Astrocyte (in vitro differentiated cells and primary cell): ENCODE results near the gene DDX31. TPM values are rescaled to one million over a fixed set of nuclear protein-coding genes. Genes with fewer than 3 reads are reported as not detected.

Source experiments
- DNase-seq: peaks from one replicate; pipeline ENCODE4 v3.0.0-alpha.2; 2010; ENCODE audit warnings: low read depth
- FAIRE-seq: peaks from 2 replicates; lab custom pipeline; 2011; peaks lifted over from hg19 to GRCh38; lab: Jason Lieb, UNC
- H2AFZ ChIP-seq: 2 replicates; pipeline ENCODE4 v1.6.0; 2012; ENCODE audit warnings: low read depth, low read length, inconsistent platforms
- H3K27ac ChIP-seq: 2 replicates; pipeline ENCODE4 v1.5.1; 2011; ENCODE audit warnings: low read depth, low read length, inconsistent platforms
- H3K27me3 ChIP-seq: 2 replicates; pipeline ENCODE4 v1.6.0; 2011; ENCODE audit warnings: low read length, inconsistent platforms; ENCODE audit not compliant: insufficient read depth
- H3K36me3 ChIP-seq: 2 replicates; pipeline ENCODE4 v1.5.1; 2011; ENCODE audit warnings: low read length, inconsistent platforms; ENCODE audit not compliant: insufficient read depth
- H3K4me1 ChIP-seq: 2 replicates; pipeline ENCODE4 v1.5.1; 2011; ENCODE audit warnings: low read length, inconsistent platforms; ENCODE audit not compliant: insufficient read depth
- H3K4me2 ChIP-seq: 2 replicates; pipeline ENCODE4 v1.6.0; 2012; ENCODE audit warnings: low read length, inconsistent platforms
- H3K4me3 ChIP-seq: 2 replicates; pipeline ENCODE4 v1.5.1; 2011; ENCODE audit warnings: low read depth, mild to moderate bottlenecking, low read length, inconsistent platforms; ENCODE audit not compliant: insufficient read depth
- H3K79me2 ChIP-seq: 2 replicates; pipeline ENCODE4 v1.6.0; 2012; ENCODE audit warnings: mild to moderate bottlenecking, low read length, inconsistent platforms; ENCODE audit not compliant: insufficient read depth
- H3K9ac ChIP-seq: 2 replicates; pipeline ENCODE4 v1.6.0; 2012; ENCODE audit warnings: mild to moderate bottlenecking, low read length, inconsistent platforms
- H3K9me3 ChIP-seq: 2 replicates; pipeline ENCODE4 v1.5.1; 2012; ENCODE audit warnings: low read depth, mild to moderate bottlenecking, low read length, inconsistent platforms; ENCODE audit not compliant: insufficient read depth
- H4K20me1 ChIP-seq: 2 replicates; pipeline ENCODE4 v1.6.0; 2012; ENCODE audit warnings: low read length, inconsistent platforms; ENCODE audit not compliant: insufficient read depth
- H3K27ac Mint-ChIP-seq: one replicate; pipeline ENCODE4 v1.8.0; 2021; ENCODE audit warnings: mild to moderate bottlenecking, mixed read lengths; ENCODE audit not compliant: unreplicated experiment
- H3K27me3 Mint-ChIP-seq: one replicate; pipeline ENCODE4 v1.8.0; 2021; ENCODE audit warnings: low read depth, mixed read lengths; ENCODE audit not compliant: unreplicated experiment
- H3K36me3 Mint-ChIP-seq: one replicate; pipeline ENCODE4 v1.8.0; 2021; ENCODE audit warnings: low read depth, mixed read lengths; ENCODE audit not compliant: unreplicated experiment
- H3K4me1 Mint-ChIP-seq: one replicate; pipeline ENCODE4 v1.8.0; 2021; ENCODE audit warnings: low read depth, mixed read lengths; ENCODE audit not compliant: unreplicated experiment
- H3K4me3 Mint-ChIP-seq: one replicate; pipeline ENCODE4 v1.8.0; 2021; ENCODE audit warnings: mild to moderate bottlenecking, moderate library complexity, mixed read lengths; ENCODE audit not compliant: unreplicated experiment
- H3K9me3 Mint-ChIP-seq: one replicate; pipeline ENCODE4 v1.8.0; 2021; ENCODE audit warnings: mild to moderate bottlenecking, mixed read lengths; ENCODE audit not compliant: unreplicated experiment
- EZH2 ChIP-seq: IDR thresholded peaks from 2 replicates; pipeline ENCODE4 v1.6.1; 2012; ENCODE audit warnings: mild to moderate bottlenecking, low read length, inconsistent platforms; ENCODE audit not compliant: insufficient read depth
- total RNA-seq: library from RNA; stranded (reverse); gene quantifications from 2 replicates; pipeline ENCODE4 v1.2.1, GENCODE V29; 2021
- TF ChIP-seq, protein P1 (sequence below): IDR thresholded peaks from 2 replicates; pipeline ENCODE4 v1.5.1; 2011; ENCODE audit warnings: low read depth, mild to moderate bottlenecking, inconsistent platforms, low read length, moderate library complexity; ENCODE audit not compliant: insufficient read depth

DDX31 gene
- total RNA-seq, 1 donor from 2014 or later: 20.5 TPM

DNA sequence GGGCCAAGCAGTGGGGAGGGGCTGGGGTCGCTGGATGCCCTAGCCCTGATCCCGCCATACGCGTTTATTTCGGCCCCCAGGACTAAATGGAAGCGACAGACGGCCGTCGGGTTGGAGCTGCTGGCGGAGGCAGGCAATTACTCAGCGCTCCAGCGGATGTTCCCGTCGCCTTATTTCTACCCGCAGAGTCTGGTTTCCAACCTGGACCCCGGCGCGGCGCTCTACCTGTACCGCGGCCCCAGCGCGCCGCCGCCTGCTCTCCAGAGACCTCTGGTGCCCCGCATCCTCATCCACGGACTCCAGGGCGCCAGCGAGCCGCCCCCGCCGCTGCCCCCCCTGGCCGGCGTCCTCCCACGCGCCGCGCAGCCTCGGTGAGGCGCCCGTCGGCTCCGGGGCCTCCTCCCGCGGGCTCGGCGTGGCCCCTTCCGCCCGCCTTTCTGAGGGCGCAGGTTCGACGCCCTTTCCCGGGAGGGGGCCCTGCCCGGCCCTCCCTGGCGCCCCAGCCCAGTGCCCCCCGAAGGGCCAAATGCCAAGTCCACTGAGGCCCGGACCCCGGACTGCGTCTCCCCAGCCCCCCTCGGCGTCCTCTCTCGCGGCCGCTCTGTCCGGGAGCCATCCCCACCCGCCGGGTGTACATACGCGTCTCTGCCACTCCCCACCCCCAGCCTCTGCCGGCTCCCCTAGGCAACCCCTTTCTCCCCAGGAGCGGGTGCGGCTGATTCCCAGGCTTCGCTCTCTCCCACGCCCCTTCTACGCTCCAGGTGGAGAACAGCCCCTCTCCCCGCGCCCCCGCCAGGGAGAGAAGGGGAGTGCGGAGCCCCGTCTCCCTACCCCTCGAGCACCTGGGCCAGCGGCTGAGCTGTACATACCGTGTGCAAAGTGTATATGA, 80.4 kb downstream of the DDX31 start:
- Mint-ChIP-seq H3K9me3 (peaks cover 6% of the 10 kb centered on the region), H3K27me3 (peaks cover 58% of the 10 kb centered on the region), H3K4me1 (peaks cover 16% of the 10 kb centered on the region), H3K4me3 (no peak overlapping the region), H3K36me3 (peaks cover 8% of the 10 kb centered on the region), H3K27ac (no peak overlapping the region)
- TF ChIP-seq EZH2: peak; percentile 95
- TF ChIP-seq, protein P1, sequence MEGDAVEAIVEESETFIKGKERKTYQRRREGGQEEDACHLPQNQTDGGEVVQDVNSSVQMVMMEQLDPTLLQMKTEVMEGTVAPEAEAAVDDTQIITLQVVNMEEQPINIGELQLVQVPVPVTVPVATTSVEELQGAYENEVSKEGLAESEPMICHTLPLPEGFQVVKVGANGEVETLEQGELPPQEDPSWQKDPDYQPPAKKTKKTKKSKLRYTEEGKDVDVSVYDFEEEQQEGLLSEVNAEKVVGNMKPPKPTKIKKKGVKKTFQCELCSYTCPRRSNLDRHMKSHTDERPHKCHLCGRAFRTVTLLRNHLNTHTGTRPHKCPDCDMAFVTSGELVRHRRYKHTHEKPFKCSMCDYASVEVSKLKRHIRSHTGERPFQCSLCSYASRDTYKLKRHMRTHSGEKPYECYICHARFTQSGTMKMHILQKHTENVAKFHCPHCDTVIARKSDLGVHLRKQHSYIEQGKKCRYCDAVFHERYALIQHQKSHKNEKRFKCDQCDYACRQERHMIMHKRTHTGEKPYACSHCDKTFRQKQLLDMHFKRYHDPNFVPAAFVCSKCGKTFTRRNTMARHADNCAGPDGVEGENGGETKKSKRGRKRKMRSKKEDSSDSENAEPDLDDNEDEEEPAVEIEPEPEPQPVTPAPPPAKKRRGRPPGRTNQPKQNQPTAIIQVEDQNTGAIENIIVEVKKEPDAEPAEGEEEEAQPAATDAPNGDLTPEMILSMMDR: no peak
- Histone ChIP-seq H3K4me1 (peaks cover 6% of the 10 kb centered on the region), H3K4me2 (no peak overlapping the region), H4K20me1 (peaks cover 67% of the 10 kb centered on the region), H3K36me3 (peaks cover 3% of the 10 kb centered on the region), H3K79me2 (no peaks in the 10 kb centered on the region), H3K27ac (no peak overlapping the region), H3K9ac (no peak overlapping the region), H3K4me3 (no peak overlapping the region), H3K9me3 (peaks cover 9% of the 10 kb centered on the region), H2AFZ (no peak overlapping the region), H3K27me3 (peaks cover 78% of the 10 kb centered on the region)
- FAIRE-seq (no peak), DNase-seq (no peak)

DNA sequence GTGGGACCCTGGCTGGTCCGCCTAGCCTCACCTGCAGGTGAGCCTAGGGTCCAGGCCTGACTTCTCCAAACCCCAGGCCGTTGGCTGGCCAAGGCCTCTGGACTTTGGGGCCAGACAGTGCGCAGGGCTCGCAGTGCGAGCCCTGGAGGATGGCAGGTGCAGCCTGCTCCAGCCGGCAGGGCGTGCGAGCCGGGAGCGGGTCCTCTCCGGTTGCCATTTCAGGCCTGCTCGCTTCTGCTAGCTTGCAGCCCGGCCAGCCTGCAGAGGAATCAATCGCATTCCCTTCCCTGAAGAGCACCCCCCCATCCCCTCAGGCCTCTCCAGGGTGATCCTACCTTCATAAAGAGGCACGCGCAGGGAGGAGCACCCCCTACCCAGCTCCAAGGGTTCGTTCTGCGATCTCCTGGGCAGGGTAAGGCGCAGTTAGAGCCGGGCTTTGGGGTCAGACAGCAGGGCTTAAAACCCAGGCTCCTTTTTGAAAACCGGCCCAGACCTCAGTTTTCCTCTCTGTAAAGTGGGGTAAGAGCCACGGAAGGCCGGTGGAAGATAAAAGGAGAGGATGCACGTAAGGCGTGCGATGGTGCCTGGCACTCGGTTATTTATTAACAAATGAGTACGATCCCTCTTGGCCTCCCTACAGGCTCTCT, 81.2 kb downstream of the DDX31 start:
- H3K4me3 ChIP-seq: no peak overlapping the region

More for the DNA sequence above, 81.2 kb downstream of the DDX31 start:
- Histone ChIP-seq H4K20me1 (peaks cover 70% of the 10 kb centered on the region), H2AFZ (no peak overlapping the region), H3K4me2 (no peak overlapping the region), H3K79me2 (no peaks in the 10 kb centered on the region), H3K4me1 (peaks cover 6% of the 10 kb centered on the region), H3K9me3 (peaks cover 9% of the 10 kb centered on the region), H3K36me3 (peaks cover 3% of the 10 kb centered on the region), H3K9ac (no peak overlapping the region), H3K27me3 (peaks cover 85% of the 10 kb centered on the region), H3K27ac (no peak overlapping the region)
- Mint-ChIP-seq H3K36me3 (peaks cover 6% of the 10 kb centered on the region), H3K27me3 (peaks cover 63% of the 10 kb centered on the region), H3K27ac (no peak overlapping the region), H3K4me1 (peaks cover 20% of the 10 kb centered on the region), H3K9me3 (peaks cover 6% of the 10 kb centered on the region), H3K4me3 (no peak overlapping the region)
- TF ChIP-seq, protein P1: no peak
- no peak for TF ChIP-seq EZH2
- DNase-seq (no peak), FAIRE-seq (no peak)
